HS-27A (cell line): ENCODE data around the gene RERE.

ENCODE experiments used
- DNase-seq: peaks from one replicate; pipeline ENCODE4 v3.0.0-alpha.2; 2012; ENCODE audit warnings: low read depth, missing footprints

The RERE gene

GRCh38 chr1:8570465-8570864 is 247.0 kb downstream of the RERE start:
- DNase-seq = no peak

- no peak for DNase-seq
These were observed 248.2 kb downstream of the RERE start for GRCh38 chr1:8569242-8569641.

GRCh38 chr1:8568837-8569236 is 248.6 kb downstream of the RERE start:
- DNase-seq = no peak

- no peak for DNase-seq
These were observed 250.3 kb downstream of the RERE start for GRCh38 chr1:8567146-8567545.

- no peak for DNase-seq
These were observed 251.6 kb downstream of the RERE start for GRCh38 chr1:8565802-8566201.

GRCh38 chr1:8563944-8564537 is 253.4 kb downstream of the RERE start:
- DNase-seq = no peak

GRCh38 chr1:8562881-8563865 is 254.3 kb downstream of the RERE start:
- DNase-seq = no peak

- no peak for DNase-seq
These were observed 255.2 kb downstream of the RERE start for GRCh38 chr1:8562222-8562621.

GRCh38 chr1:8560611-8561544 is 256.6 kb downstream of the RERE start:
- DNase-seq = no peak

- DNase-seq = no peak
These were observed 257.4 kb downstream of the RERE start for GRCh38 chr1:8560035-8560434.

GRCh38 chr1:8555582-8555981 is 261.9 kb downstream of the RERE start:
- DNase-seq = no peak

- no peak for DNase-seq
These were observed 262.4 kb downstream of the RERE start for GRCh38 chr1:8554956-8555534.

- DNase-seq = no peak
These were observed 264.5 kb downstream of the RERE start for GRCh38 chr1:8552820-8553397.

- DNase-seq = no peak
These were observed 265.6 kb downstream of the RERE start for GRCh38 chr1:8551613-8552489.

- DNase-seq = no peak
These were observed 266.4 kb downstream of the RERE start for GRCh38 chr1:8551057-8551456.

- DNase-seq = no peak
These were observed 269.6 kb downstream of the RERE start for GRCh38 chr1:8547791-8548190.

- DNase-seq = no peak
These were observed 272.4 kb downstream of the RERE start for GRCh38 chr1:8545078-8545477.

GRCh38 chr1:8544644-8545043 is 272.8 kb downstream of the RERE start:
- no peak for DNase-seq

- no peak for DNase-seq
These were observed 273.5 kb downstream of the RERE start for GRCh38 chr1:8543965-8544364.

- no peak for DNase-seq
These were observed 275.4 kb downstream of the RERE start for GRCh38 chr1:8541961-8542521.
